ENCODE measurements around the gene FAM216A.
"Not testable (repeated sequence)": the region's sequence is repeated elsewhere in the genome, so short reads cannot be mapped to it uniquely, and the experiment has no call there.

DNA sequence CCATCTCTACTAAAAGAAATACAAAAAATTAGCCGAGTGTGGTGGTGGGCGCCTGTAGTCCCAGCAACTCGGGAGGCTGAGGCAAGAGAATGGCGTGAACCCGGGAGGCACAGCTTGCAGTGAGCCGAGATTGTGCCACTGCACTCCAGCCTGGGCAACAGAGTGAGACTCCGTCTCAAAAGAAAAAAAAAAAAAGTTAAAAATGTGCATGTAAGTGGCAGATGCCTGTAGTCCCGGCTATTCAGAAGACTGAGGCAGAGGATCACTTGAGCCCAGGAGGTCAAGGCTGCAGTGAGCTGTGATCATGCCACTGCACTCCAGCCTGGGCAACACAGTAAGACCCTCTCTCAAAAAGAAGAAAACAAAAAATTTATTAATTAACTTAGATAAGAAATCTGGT lies 49.4 kb downstream of the FAM216A start:
- not testable (repeated sequence) for TF ChIP-seq CTCF, POLR2A (IDR thresholded peaks at IDR 0.05)

Measured in thyroid gland (tissue), 4 donors.